Muscle layer of duodenum (tissue), 2 donors: ENCODE measurements around the gene NDUFA6.

ENCODE experiments used
- H3K27ac ChIP-seq: one replicate; pipeline ENCODE4 v1.7.0; 2013; ENCODE audit warnings: mild to moderate bottlenecking, low read length
- H3K27me3 ChIP-seq: one replicate; pipeline ENCODE4 v1.7.0; 2013; ENCODE audit warnings: low read depth, mild to moderate bottlenecking, control low read depth, low read length
- H3K36me3 ChIP-seq, 2 donors: one replicate each; pipeline ENCODE4 v1.7.0; 2013; ENCODE audit warnings: low read length in 2 of 2, control low read depth in 1 of 2, mild to moderate bottlenecking in 1 of 2; ENCODE audit not compliant: insufficient read depth in 2 of 2, control insufficient read depth in 1 of 2
- H3K4me1 ChIP-seq, 2 donors: one replicate each; pipeline ENCODE4 v1.7.0; 2013; ENCODE audit warnings: low read length in 2 of 2, mild to moderate bottlenecking in 2 of 2, control low read depth in 1 of 2, moderate library complexity in 1 of 2; ENCODE audit not compliant: insufficient read depth in 2 of 2, control insufficient read depth in 1 of 2
- H3K4me3 ChIP-seq, 2 donors: one replicate each; pipeline ENCODE4 v1.7.0; 2013; ENCODE audit warnings: low read length in 2 of 2, low read depth in 1 of 2, mild to moderate bottlenecking in 1 of 2
- H3K9me3 ChIP-seq, 2 donors: one replicate each; pipeline ENCODE4 v1.7.0; 2013; ENCODE audit warnings: low read length in 2 of 2, control low read depth in 1 of 2, mild to moderate bottlenecking in 1 of 2; ENCODE audit not compliant: control insufficient read depth in 1 of 2
- donor health status: healthy.

The NDUFA6 gene

DNA sequence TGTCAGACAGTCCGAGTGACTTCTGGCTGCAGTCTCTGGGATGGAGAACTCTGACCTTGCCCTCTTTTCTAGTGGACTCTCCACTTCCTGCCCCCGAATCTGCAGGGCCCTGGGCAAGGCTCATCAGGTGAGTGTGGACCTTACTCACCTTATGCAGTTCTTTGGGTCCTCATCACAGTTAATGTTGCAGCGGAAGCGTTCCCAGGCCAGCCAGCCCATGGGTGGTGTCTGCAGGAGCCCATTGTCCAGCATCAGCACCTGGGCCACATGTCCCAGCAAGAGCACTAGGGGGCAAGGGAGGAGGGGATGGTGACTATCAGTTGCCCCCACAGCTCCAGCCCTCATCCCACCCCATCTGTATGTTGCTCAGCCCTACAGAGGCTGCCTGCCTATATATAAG lies 22.3 kb downstream of the NDUFA6 start:
- H3K9me3 ChIP-seq = no peaks in the 10 kb centered on the region
- H3K27ac ChIP-seq = no peak overlapping the region
- H3K4me1 ChIP-seq = peaks cover 6 to 17% of the 10 kb centered on the region in 2 donors
- no peaks in the 10 kb centered on the region for H3K27me3 ChIP-seq
- H3K4me3 ChIP-seq = no peak overlapping the region
- H3K36me3 ChIP-seq = peaks cover 20 to 38% of the 10 kb centered on the region in 2 donors

DNA sequence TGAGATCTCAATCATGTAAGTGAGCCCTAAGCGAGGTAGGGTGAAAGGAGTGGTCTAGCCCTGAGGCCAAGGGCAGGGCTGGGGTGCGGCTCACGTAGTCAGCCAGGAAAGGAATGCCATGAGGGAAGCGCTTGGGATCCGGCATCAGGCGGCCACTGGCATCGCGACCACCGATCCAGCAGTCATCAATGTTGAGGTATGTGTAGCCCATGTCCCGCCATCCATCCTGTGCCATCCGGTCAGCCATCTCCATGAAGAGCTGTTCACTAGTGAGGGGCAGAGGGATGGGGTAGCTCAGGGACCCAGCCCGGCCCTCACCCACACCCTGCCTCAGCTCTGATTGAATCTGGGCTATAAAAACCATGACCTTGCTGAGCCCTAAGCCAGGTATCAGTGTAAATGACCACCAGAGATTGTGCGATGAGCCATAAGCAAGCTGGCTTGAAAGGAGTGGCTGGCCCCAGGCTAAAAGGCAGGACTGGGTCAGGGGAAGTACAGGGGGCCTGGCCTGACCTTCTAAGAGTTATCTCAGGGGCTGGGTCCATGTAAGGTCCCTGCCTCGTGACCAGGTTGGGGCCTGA lies 22.8 kb downstream of the NDUFA6 start:
- no peaks in the 10 kb centered on the region for H3K9me3 ChIP-seq
- H3K27me3 ChIP-seq = no peaks in the 10 kb centered on the region
- no peak overlapping the region for H3K27ac ChIP-seq
- H3K4me3 ChIP-seq = no peak overlapping the region
- peaks cover 6 to 17% of the 10 kb centered on the region in 2 donors for H3K4me1 ChIP-seq
- peaks cover 23 to 43% of the 10 kb centered on the region in 2 donors for H3K36me3 ChIP-seq

DNA sequence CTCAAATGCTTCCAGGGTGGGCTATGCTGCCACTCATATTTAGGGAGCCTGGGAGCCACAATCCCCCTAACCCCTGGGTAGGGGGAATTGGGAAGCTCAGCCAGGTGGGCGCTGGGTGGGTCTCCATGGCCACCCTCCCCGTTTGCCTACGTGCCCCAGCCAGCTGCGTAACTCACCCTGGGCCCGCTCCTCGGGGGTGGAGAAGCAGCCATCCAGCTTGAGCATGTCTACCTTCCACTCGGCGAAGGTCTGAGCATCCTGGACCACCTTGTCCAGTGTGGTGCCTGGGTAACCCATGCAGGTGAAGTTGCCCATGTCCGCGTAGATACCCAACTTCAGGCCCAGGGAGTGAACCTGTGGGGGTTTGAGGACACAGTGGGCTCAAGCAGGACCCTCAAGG lies 23.6 kb downstream of the NDUFA6 start:
- Histone ChIP-seq H3K4me1 (peaks cover 6 to 17% of the 10 kb centered on the region in 2 donors), H3K9me3 (no peaks in the 10 kb centered on the region), H3K27me3 (no peaks in the 10 kb centered on the region), H3K4me3 (no peak overlapping the region), H3K27ac (no peak overlapping the region), H3K36me3 (peaks cover 29 to 51% of the 10 kb centered on the region in 2 donors)

DNA sequence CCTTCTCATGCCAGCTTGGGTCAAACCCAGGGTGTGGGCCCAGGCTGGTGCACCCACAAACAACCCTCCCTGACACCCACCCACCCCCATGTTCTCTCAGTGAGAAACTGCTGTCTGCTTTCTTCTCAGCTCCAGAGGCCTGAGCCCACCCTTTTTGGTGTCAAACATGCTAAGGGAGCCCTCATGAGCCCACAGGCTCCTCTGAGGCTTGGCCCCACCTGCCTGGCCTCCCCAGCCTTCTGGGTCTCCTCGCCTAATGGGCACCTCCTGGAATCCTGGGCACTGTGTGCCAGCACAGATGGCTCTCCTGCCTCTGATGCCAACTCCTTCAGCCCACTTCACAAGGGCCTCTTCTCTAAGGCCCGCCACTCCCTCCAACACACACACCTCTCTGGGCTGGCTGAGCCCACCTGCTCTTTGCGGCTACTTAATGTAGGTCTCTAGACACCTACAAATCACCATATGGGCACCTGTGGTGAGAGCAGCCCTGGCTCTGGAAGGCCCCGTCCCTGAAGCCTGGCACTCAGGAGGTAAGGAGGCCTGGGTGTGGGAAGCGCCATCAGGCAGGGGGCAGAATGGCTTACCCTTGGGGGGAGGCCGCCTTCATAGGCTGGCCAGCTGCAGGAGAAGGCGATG lies 24.3 kb downstream of the NDUFA6 start:
- no peaks in the 10 kb centered on the region for H3K27me3 ChIP-seq
- H3K9me3 ChIP-seq = no peaks in the 10 kb centered on the region
- peaks cover 6 to 10% of the 10 kb centered on the region in 2 donors for H3K4me1 ChIP-seq
- peaks cover 32 to 58% of the 10 kb centered on the region in 2 donors for H3K36me3 ChIP-seq
- H3K4me3 ChIP-seq = no peak overlapping the region
- H3K27ac ChIP-seq = no peak overlapping the region

DNA sequence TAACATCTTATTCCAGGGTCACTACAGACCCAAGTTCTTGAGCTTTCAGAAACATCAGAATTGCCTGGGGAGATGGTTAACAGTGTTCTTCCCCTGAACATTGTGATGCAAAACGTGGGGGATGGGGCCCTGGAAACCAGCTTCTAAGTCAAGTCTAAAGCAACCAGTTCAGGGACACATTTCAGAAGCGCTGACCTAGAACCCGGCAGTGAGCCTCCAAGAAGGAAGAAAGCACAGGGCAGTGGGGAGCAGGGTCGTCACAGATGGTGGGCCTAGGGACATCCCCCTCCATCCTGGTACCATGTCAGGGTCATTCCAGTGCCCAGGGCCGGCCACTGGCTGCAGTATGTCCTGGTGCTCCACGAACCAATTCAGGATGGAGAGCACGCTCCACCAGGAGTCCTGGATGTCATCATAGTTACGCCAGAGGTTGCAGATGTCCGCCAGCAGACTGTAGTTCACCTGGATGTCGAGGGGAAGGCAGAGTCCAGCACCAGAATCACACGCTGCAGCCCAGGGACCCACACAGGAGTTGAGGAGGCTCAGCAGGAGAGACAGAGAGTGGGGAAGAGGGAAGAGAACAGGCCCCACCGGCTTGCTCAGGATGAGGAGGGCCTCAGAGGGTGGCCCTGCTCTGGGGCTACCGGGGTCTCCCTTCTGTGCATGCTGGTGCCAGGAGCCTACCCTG lies 25.0 kb downstream of the NDUFA6 start:
- Histone ChIP-seq H3K27me3 (no peaks in the 10 kb centered on the region), H3K27ac (no peak overlapping the region), H3K36me3 (peaks cover 39 to 64% of the 10 kb centered on the region in 2 donors), H3K4me1 (peaks cover 6 to 8% of the 10 kb centered on the region in 2 donors), H3K9me3 (no peaks in the 10 kb centered on the region), H3K4me3 (no peak overlapping the region)

DNA sequence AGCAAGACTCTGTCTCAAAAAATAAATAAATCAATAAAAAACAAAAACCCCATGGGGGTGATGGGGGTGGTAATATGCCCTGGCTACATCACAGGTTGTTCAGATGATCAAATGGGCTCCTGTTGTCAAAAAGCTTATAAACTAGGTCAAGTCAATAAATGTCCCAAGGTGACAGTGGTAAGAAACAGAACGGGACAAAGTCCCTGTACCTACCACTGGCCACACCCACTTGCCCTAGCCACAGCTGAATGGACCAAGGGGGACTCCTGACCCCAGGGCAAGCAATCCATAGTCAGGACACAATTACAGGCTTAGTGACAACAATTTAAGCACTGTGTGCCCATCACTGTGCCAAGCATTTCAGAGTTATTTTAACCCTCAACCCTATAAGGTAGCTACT lies 25.9 kb downstream of the NDUFA6 start:
- Histone ChIP-seq H3K27me3 (no peaks in the 10 kb centered on the region), H3K9me3 (no peaks in the 10 kb centered on the region), H3K4me1 (peaks cover under 1 to 1% of the 10 kb centered on the region in 2 donors), H3K27ac (no peak overlapping the region), H3K4me3 (no peak overlapping the region), H3K36me3 (peaks cover 47 to 74% of the 10 kb centered on the region in 2 donors)

DNA sequence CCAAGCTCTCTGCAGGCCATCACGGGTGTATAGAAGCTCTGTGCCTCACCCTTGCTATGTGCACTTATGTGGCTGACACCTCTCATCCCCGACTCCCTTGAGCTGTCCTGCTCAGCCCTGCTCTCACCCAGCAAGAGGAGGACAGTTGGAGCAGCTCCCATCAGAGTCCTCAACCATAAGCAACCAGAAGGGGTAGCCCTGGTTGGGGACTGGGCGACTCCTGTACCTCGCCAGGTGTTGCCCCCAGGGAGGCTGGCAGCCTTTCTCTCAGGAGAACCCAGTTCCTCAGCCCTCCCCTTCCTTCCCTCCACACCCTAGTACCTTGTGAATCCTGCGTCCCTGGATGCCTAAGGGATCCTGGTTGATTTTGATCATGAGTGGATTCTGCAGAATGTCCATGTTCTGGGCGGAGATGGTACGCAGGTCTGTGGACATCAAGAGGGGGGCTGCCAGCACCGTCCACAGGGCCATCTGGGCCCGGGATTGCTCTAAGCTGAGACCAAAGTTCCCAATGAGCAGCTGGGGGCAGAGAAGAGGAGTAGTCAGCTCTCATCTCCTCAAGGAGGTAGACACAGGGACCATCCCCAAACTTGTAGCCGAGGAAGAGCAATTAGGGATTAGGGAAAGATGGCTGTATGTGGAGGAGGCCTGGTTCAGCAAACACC lies 27.9 kb downstream of the NDUFA6 start:
- H3K27ac ChIP-seq = no peak overlapping the region
- H3K36me3 ChIP-seq = peaks cover 57 to 80% of the 10 kb centered on the region in 2 donors

DNA sequence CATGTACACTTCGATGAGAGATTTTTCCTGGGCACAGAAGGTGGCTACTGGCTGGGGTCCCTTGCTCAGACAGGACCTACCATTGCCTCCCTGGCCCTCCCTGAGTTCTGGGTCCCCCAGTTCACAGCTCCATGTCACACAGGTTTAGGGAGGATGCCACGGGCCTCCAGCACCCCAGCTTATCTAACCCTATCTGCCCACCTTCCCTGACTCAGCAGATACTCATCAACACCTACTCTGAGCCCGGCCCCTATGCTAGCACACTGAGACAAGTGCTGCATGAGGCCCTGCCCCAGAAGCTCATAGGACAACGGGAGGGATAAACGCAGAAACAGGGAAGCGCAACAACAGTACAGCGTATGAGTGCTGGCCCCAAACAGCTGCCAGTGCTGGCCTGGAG lies 29.5 kb downstream of the NDUFA6 start:
- Histone ChIP-seq H3K4me3 (no peak overlapping the region), H3K36me3 (peaks cover 47 to 70% of the 10 kb centered on the region in 2 donors), H3K9me3 (peaks cover 4 to 8% of the 10 kb centered on the region in 2 donors), H3K27me3 (no peaks in the 10 kb centered on the region), H3K4me1 (no peaks in the 10 kb centered on the region), H3K27ac (no peak overlapping the region)

More for the DNA sequence above, 27.9 kb downstream of the NDUFA6 start:
- no peak overlapping the region for H3K4me3 ChIP-seq
- no peaks in the 10 kb centered on the region for H3K27me3 ChIP-seq
- H3K4me1 ChIP-seq = no peaks in the 10 kb centered on the region
- no peaks in the 10 kb centered on the region for H3K9me3 ChIP-seq

DNA sequence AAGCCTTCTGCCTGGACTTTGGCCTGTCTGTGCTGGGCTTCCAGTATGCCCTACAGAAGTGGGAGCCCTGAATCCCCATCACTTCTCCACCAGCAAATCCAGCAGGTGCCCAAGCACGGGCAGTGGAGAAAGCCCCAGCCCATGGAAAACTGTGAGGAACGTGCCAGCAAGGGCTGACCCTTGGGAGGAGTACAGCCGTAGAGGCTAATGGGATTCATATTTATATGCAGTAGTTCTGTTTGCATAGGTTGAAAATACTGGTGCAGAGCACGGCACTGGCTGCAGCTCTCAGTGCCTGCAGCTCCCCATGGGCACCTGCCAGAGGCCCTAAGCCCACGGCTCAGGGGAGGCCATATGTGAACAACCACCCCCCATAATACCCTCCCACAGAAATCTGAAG lies 30.1 kb downstream of the NDUFA6 start:
- Histone ChIP-seq H3K27ac (no peak overlapping the region), H3K36me3 (peaks cover 44 to 66% of the 10 kb centered on the region in 2 donors), H3K9me3 (peaks cover 4 to 8% of the 10 kb centered on the region in 2 donors), H3K4me3 (no peak overlapping the region), H3K4me1 (no peaks in the 10 kb centered on the region), H3K27me3 (no peaks in the 10 kb centered on the region)

DNA sequence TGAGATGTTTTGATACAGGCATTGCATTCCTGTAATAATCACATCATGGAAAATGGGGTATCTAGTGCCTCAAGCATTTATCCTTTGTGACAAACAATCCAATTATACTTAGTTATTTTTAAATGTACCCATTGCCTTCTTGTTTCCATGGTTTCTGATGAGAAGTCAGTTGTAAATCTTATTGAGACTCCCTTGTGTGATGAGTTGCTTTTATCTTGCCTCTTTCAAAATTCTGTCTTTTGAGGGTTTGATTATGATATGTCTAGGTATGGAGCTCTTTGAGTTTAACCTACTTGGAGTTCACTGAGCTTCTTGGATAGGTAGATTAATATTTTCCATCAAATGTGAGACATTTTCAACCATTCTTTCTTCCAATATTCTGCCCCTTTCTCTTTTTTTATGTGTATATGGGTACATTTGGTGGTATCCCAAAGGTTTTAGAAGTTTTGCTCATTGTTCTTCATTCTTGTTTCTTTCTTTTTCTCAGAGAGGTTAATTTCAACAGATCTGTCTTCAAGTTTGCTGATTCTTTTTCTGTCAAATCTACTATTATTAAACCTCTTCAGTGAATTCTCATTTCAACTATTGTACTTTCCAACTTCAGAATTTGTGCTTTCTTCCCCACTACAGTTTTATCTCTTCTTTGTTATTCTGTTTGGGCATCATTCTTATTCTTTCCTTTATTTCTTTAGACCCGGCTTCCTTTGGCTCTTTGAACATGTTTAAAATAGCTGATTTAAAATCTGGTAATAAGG lies 33.6 kb downstream of the NDUFA6 start:
- peaks cover 29 to 43% of the 10 kb centered on the region in 2 donors for H3K36me3 ChIP-seq
- peaks cover 4 to 8% of the 10 kb centered on the region in 2 donors for H3K9me3 ChIP-seq

More for the DNA sequence above, 33.6 kb downstream of the NDUFA6 start:
- H3K27me3 ChIP-seq = no peaks in the 10 kb centered on the region
- H3K4me1 ChIP-seq = no peaks in the 10 kb centered on the region
- H3K4me3 ChIP-seq = no peak overlapping the region
- H3K27ac ChIP-seq = no peak overlapping the region
